CD14-positive monocyte (primary cell): ENCODE data around the gene COX7A1. TPM values are rescaled to one million over a fixed set of nuclear protein-coding genes. Genes with fewer than 3 reads are reported as not detected.

ENCODE experiments used
- DNase-seq, 3 donors: peaks; one replicate each; pipeline ENCODE4 v3.0.0-alpha.2; 2011 to 2022
- H2AFZ ChIP-seq: 2 replicates; pipeline ENCODE4 v1.6.0; 2012; ENCODE audit warnings: mild to moderate bottlenecking, low read depth, low read length, inconsistent platforms; ENCODE audit not compliant: insufficient read depth, poor library complexity, severe bottlenecking
- H3K27ac ChIP-seq, 2 donors: 1 replicate in 1 of 2; 2 replicates in 1 of 2; pipeline ENCODE4 v1.5.1; 2012 to 2013; ENCODE audit warnings: low read length in 2 of 2, control low read depth in 1 of 2, inconsistent platforms in 1 of 2, low read depth in 1 of 2, mild to moderate bottlenecking in 1 of 2
- H3K27me3 ChIP-seq, 2 donors: one replicate each; pipeline versions ENCODE4 v1.6.0 to v1.6.1; 2011 to 2013; ENCODE audit warnings: low read length in 2 of 2; ENCODE audit not compliant: control insufficient read depth in 2 of 2, insufficient read depth in 2 of 2
- H3K36me3 ChIP-seq, 2 donors: replicated peaks in 1 of 2; 1 replicate in 1 of 2; 2 replicates in 1 of 2; pipeline versions ENCODE4 v1.5.1 to v1.6.1; 2012 to 2013; ENCODE audit warnings: low read length in 2 of 2, control low read depth in 1 of 2, inconsistent platforms in 1 of 2, mild to moderate bottlenecking in 1 of 2; ENCODE audit not compliant: insufficient read depth in 2 of 2, control insufficient read depth in 1 of 2
- H3K4me1 ChIP-seq, 2 donors: 1 replicate in 1 of 2; 2 replicates in 1 of 2; pipeline versions ENCODE4 v1.5.1 to v1.6.1; 2012 to 2013; ENCODE audit warnings: low read length in 2 of 2, control low read depth in 1 of 2, inconsistent platforms in 1 of 2, mild to moderate bottlenecking in 1 of 2, moderate library complexity in 1 of 2; ENCODE audit not compliant: insufficient read depth in 2 of 2, control insufficient read depth in 1 of 2
- H3K4me2 ChIP-seq: replicated peaks from 2 replicates; pipeline ENCODE3; 2012; ENCODE audit warnings: low read length, moderate library complexity, mild to moderate bottlenecking; ENCODE audit not compliant: poor library complexity, severe bottlenecking; ENCODE audit errors: extremely low read depth
- H3K4me3 ChIP-seq, 3 experiments: fragments of 200-600 bp in 1 of 3; sonication (generic) in 1 of 3; replicated peaks in 1 of 3; 1 replicate in 2 of 3; 2 replicates in 1 of 3; pipeline ENCODE4 v1.5.1; 2011 to 2013; ENCODE audit warnings: low read length in 3 of 3, mild to moderate bottlenecking in 3 of 3, control low read depth in 2 of 3, low read depth in 2 of 3, inconsistent platforms in 1 of 3, moderate library complexity in 1 of 3
- H3K79me2 ChIP-seq: 2 replicates; pipeline ENCODE4 v1.6.0; 2012; ENCODE audit warnings: mild to moderate bottlenecking, control low read depth, inconsistent platforms, low read length, moderate library complexity; ENCODE audit not compliant: insufficient read depth
- H3K9ac ChIP-seq: 2 replicates; pipeline ENCODE4 v1.6.0; 2017; ENCODE audit warnings: low read length, mild to moderate bottlenecking; ENCODE audit not compliant: insufficient read depth, poor library complexity, severe bottlenecking
- H3K9me3 ChIP-seq, 2 donors: replicated peaks in 1 of 2; 1 replicate in 1 of 2; 2 replicates in 1 of 2; pipeline versions ENCODE4 v1.5.1 to v1.6.1; 2012 to 2013; ENCODE audit warnings: low read length in 2 of 2, control low read depth in 1 of 2; ENCODE audit not compliant: control insufficient read depth in 1 of 2, insufficient read depth in 1 of 2
- H4K20me1 ChIP-seq: 2 replicates; pipeline ENCODE4 v1.6.0; 2012; ENCODE audit warnings: mild to moderate bottlenecking, low read length, control low read depth, moderate library complexity; ENCODE audit not compliant: insufficient read depth
- H3K27ac Mint-ChIP-seq, 7 donors: one replicate each; pipeline ENCODE4 v1.8.0; 2020; ENCODE audit warnings: mild to moderate bottlenecking in 7 of 7, mixed read lengths in 7 of 7, moderate library complexity in 6 of 7, inconsistent platforms in 2 of 7
- H3K27me3 Mint-ChIP-seq, 3 donors: one replicate each; pipeline ENCODE4 v1.8.0; 2021 to 2022; ENCODE audit warnings: low read depth in 3 of 3, mild to moderate bottlenecking in 3 of 3, mixed read lengths in 3 of 3, moderate library complexity in 3 of 3, inconsistent platforms in 1 of 3
- H3K36me3 Mint-ChIP-seq, 2 donors: one replicate each; pipeline ENCODE4 v1.8.0; 2020; ENCODE audit warnings: mixed read lengths in 2 of 2, inconsistent platforms in 1 of 2, mild to moderate bottlenecking in 1 of 2
- H3K4me1 Mint-ChIP-seq: one replicate; pipeline ENCODE4 v1.8.0; 2020; ENCODE audit warnings: mild to moderate bottlenecking, mixed read lengths
- H3K4me3 Mint-ChIP-seq, 2 donors: one replicate each; pipeline ENCODE4 v1.8.0; 2020; ENCODE audit warnings: mild to moderate bottlenecking in 2 of 2, mixed read lengths in 2 of 2, moderate library complexity in 1 of 2
- H3K9me3 Mint-ChIP-seq, 7 donors: one replicate each; pipeline ENCODE4 v1.8.0; 2020 to 2022; ENCODE audit warnings: mixed read lengths in 7 of 7, mild to moderate bottlenecking in 6 of 7, moderate library complexity in 6 of 7, inconsistent platforms in 2 of 7
- WGBS: methylation state at CpG from one replicate; pipeline ENCODE4 v1.1.5; 2013; ENCODE audit warnings: missing lambda C conversion rate; ENCODE audit not compliant: insufficient coverage; 5-methylcytosine and 5-hydroxymethylcytosine counted together
- intact Hi-C, 2 donors: fragments of 100-400 bp; cut with micrococcal nuclease; formaldehyde crosslinking; loops; one replicate each; pipeline versions ENCODE4 v1.15.0 to v1.15.1; 2023
- polyA plus RNA-seq, 3 donors: library from polyadenylated mRNA; depleted of rRNA in 1 of 3; unstranded in 2 of 3; stranded (reverse) in 1 of 3; fragments of 300-500 nt in 2 of 3; fragments of >200 nt in 1 of 3; fragmentation: Illumina TruSeq in 2 of 3; gene quantifications; 1 replicate in 2 of 3; 2 replicates in 1 of 3; pipeline ENCODE4 v1.2.3, GENCODE V29; 2012 to 2021
- TF ChIP-seq, protein P1 (sequence below): fragments of 200-600 bp; IDR thresholded peaks from one replicate; pipeline ENCODE4 v1.8.0; 2022; ENCODE audit warnings: antibody characterized with exemption, mild to moderate bottlenecking

COX7A1 gene
- polyA plus RNA-seq, 3 donors: not detected

DNA sequence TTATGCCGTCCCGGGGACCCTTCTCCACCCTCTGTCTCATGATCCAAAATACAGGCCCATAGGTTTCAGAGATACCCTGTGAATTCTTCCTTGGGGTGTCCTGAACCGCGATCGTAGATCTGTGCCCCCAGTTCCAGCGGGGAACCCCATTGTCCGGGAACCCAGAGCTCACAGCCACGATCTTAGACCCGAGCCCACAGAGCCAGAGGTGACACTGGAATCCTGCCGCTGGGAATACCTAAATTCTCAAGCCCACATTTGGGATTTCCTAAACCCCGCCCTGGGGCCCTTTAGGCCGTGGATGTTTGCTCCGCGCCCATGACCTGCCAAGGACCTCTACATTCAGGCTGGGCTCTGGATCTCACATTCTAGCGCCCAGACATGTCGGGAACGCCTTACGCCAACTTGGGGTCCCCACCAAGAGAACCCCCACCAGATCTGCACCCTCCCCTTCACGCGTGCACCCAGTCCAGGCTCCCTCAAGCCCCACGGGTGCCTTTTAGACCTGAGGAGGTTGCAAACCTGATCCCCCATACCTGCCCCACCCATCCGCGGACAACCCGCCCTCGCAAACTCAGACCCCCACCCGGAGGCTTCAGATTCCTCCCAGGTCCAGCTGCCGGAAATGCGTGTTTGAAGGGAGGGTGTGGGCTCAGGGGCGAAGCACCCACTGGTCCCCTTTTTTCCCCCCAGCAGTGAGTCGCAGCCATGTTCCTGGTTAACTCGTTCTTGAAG, 11.8 kb downstream of the COX7A1 start:
- H4K20me1 ChIP-seq: peaks cover 39% of the 10 kb centered on the region
- Mint-ChIP-seq H3K4me1 (peaks cover 30% of the 10 kb centered on the region), H3K27me3 (peaks cover 0 to 9% (median 3%) of the 10 kb centered on the region in 3 donors), H3K27ac (peak overlapping the region; percentile 96 to 99 (median 98)), H3K4me3 (peak overlapping the region; percentile 98 to 99), H3K36me3 (peaks cover 33 to 35% of the 10 kb centered on the region in 2 donors), H3K9me3 (peaks cover 0 to 4% (median 0%) of the 10 kb centered on the region in 7 donors)
- H3K27ac ChIP-seq: peak overlapping the region; percentile 90 to 98
- H3K4me2 ChIP-seq: peak overlapping the region; percentile 99
- H3K79me2 ChIP-seq: peaks cover 31% of the 10 kb centered on the region
- no peaks in the 10 kb centered on the region for H3K27me3 ChIP-seq
- no peaks in the 10 kb centered on the region for H3K9me3 ChIP-seq
- peak overlapping the region; percentile 94 for H3K9ac ChIP-seq
- peak in 2 of 3 donors; percentile 13 to 20 for DNase-seq
- H2AFZ ChIP-seq: peak overlapping the region; percentile 49
- peak overlapping the region; percentile 92 to 100 (median 96) for H3K4me3 ChIP-seq
- intact Hi-C loops: loop anchor here in 1 of 2 donors (2.0 to 10.0 kb wide), 3 partner anchors 14 to 396 kb away; partner anchors contain the start of genes IGFLR1, LIN37, POLR2I and PSENEN
- peaks cover 24 to 35% of the 10 kb centered on the region in 2 donors for H3K36me3 ChIP-seq
- TF ChIP-seq, protein P1, sequence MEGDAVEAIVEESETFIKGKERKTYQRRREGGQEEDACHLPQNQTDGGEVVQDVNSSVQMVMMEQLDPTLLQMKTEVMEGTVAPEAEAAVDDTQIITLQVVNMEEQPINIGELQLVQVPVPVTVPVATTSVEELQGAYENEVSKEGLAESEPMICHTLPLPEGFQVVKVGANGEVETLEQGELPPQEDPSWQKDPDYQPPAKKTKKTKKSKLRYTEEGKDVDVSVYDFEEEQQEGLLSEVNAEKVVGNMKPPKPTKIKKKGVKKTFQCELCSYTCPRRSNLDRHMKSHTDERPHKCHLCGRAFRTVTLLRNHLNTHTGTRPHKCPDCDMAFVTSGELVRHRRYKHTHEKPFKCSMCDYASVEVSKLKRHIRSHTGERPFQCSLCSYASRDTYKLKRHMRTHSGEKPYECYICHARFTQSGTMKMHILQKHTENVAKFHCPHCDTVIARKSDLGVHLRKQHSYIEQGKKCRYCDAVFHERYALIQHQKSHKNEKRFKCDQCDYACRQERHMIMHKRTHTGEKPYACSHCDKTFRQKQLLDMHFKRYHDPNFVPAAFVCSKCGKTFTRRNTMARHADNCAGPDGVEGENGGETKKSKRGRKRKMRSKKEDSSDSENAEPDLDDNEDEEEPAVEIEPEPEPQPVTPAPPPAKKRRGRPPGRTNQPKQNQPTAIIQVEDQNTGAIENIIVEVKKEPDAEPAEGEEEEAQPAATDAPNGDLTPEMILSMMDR: no peak
- H3K4me1 ChIP-seq: peaks cover 28 to 44% of the 10 kb centered on the region in 2 donors
- 0% methylated on average over 18 of the region's 31 CpGs for whole genome bisulfite sequencing

DNA sequence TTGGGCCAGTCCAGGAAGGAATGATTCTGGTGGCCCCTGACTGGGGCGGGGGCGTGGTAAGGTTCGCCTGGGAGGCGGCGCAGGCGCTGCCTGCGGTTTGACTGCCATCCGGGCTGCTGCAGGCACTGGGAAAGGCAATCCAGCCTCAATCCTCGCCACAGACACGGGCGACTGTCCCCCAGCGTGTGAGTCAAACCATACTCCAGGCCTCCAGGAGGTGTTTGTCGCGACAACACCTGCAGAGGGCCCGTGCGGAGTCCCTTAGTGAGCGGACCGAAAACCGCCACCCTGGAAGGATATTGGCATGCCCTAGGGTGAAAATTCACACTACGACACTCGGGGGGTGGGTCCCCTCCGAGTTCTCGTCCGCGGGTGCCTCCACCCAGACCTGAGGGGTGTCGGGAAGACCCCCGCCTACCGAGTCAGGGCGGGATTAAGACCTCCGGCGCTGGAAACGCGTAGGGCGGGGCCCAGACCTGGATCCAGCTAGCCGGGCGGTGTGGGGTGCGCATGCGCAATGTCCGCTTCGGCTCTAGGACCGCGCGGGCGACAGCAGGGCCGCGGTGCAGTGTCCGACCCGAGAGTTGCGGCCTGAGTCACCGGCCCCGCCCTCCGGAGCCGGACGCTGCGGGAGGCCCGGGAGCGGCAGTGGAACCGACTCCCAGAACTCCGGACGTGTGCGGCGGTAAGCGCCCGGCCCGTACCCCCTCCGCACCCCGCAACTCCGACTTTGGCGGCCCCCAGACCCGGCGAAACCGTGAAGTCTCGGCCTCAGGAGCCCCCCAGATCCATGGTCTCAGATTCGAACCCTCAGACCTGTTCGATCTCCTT, 12.6 kb downstream of the COX7A1 start, which contains the start of gene CAPNS1:
TSS of gene CAPNS1 (plus strand) at position 594 of the 831 bp plus-strand sequence. CDS start 946 bp downstream, outside the sequence.
- Mint-ChIP-seq H3K4me1 (peaks cover 30% of the 10 kb centered on the region), H3K4me3 (peak within 1 kb of the TSS; percentile 98 to 99), H3K36me3 (peaks cover 25 to 27% of the 10 kb centered on the region in 2 donors), H3K9me3 (peaks cover 0 to 4% (median 0%) of the 10 kb centered on the region in 7 donors), H3K27me3 (peaks cover 0 to 9% (median 3%) of the 10 kb centered on the region in 3 donors), H3K27ac (peak within 1 kb of the TSS; percentile 96 to 99 (median 98))
- H3K9ac ChIP-seq: peak within 1 kb of the TSS; percentile 94
- H3K79me2 ChIP-seq: peaks cover 31% of the 10 kb centered on the region
- TF ChIP-seq, protein P1: no peak
- peaks cover 28 to 44% of the 10 kb centered on the region in 2 donors for H3K4me1 ChIP-seq
- no peaks in the 10 kb centered on the region for H3K9me3 ChIP-seq
- intact Hi-C loops: loop anchor here in 1 of 2 donors (2.0 to 10.0 kb wide), 3 partner anchors 13 to 395 kb away; partner anchors contain the start of genes IGFLR1, LIN37, POLR2I and PSENEN
- peak; percentile 93 to 96 (median 94) for DNase-seq
- H4K20me1 ChIP-seq: peaks cover 31% of the 10 kb centered on the region
- under 1% methylated on average over 73 of the region's 75 CpGs for WGBS
- H3K4me3 ChIP-seq: peak within 1 kb of the TSS; percentile 92 to 100 (median 96)
- H3K36me3 ChIP-seq: peaks cover 18 to 27% of the 10 kb centered on the region in 2 donors
- H3K4me2 ChIP-seq: peak within 1 kb of the TSS; percentile 99
- peak within 1 kb of the TSS; percentile 90 to 98 for H3K27ac ChIP-seq
- no peaks in the 10 kb centered on the region for H3K27me3 ChIP-seq
- peak within 1 kb of the TSS; percentile 87 for H2AFZ ChIP-seq
